Stimulated activated CD8-positive, alpha-beta memory T cell treated with anti-CD3 and anti-CD28 coated beads, Interleukin-7, amount 100 ng/mL, for 24 hours (primary cell): ENCODE results near the gene ECHDC3.

Source experiments
- DNase-seq: peaks from one replicate; pipeline ENCODE4 v3.0.0-alpha.2; 2020; ENCODE audit warnings: low read depth

Gene ECHDC3

DNA sequence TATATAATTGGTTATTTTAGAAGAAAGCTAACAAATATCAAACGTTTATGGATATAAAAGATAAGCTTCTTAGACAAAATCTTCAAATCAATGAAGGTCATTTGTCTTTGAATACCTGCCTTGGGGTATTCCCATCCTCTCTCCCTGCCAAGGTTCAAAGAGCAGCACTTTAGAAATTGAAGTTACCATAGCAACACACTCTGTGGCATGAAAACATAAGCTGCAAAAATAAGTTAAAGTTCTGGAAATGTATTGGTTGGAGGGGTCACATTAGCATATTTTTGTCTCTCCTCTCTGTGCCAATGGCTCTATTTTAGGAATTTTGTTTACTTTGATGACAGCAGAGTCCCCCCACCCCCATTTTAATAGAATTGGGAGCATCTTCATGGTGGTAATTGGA is 12.0 kb downstream of the ECHDC3 start:
- no peak for DNase-seq

DNA sequence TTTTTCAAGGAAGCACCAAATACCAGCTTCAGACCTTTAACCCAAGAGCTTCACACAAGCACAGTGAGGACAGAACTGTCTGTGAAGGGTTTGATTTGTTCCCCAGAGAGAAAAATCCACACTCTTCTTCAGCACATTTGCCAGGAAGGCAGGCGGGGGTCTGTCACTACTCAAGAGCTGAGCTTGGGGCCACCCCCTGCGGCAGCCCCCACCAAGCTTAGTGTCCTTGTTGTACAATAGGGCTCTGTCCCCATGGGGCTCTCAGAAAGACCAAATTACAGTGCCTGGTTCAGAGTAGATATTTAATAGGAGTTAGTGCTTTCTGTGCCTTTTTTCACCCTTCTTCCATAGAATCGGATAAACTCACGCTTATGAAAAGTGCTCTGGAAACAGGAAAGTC is 12.4 kb downstream of the ECHDC3 start:
- no peak for DNase-seq

DNA sequence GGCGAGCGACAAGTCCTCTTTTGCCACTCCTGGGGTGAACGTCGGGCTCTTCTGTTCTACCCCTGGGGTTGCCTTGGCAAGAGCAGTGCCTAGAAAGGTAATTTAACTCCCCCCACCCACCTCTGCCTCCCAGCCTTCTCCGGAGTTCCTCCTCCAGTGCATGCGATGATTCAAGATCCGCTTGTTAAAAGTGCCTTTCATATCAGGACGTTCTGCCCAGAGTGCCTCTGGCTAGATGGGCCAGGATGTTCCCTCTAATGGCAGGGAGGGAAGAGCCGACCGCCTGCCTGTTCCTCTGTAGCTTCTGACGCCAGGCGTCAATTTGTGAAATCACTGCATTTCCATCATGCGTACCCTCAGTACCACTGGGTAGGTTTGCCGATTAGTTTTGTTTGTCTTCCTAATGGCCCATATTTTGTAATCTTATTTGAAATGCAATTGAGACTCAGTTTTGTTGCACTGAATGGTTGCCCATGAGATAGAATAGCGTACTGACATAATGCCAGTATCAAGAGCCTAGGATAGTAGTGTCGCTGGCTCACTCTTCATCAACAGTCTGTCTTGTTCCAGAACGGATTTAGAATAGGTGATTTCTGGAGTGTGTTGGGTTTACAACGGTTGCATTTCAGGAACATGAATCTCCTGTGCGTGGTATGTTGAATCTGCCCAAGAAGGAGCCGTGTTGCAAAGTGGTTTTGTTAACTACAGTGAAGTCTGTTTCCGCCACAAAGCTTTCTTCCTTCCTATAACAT is 13.5 kb downstream of the ECHDC3 start:
- DNase-seq: no peak

DNA sequence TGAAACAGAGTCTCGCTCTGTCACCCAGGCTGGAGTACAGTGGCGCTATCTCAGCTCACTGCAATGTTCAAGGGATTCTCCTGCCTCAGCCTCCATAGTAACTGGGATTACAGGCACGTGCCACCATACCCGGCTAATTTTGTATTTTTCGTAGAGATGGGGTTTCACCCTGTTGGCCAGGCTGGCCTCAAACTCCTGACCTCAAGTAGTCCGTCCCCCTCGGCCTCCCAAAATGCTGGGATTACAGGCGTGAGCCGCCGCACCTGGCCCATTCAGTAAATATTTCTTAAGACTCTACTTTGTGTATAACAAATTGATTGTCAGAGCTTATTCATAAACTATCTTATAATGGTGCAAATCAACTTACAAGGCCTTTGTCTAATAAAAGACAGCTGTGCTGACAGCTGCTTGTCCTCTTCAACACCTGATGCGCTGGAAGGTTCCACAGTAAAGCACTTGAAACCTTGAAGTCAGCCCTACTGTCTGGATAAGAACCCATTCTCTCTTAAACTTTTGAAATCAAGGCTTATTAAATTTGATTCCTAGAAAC is 14.7 kb downstream of the ECHDC3 start:
- no peak for DNase-seq

DNA sequence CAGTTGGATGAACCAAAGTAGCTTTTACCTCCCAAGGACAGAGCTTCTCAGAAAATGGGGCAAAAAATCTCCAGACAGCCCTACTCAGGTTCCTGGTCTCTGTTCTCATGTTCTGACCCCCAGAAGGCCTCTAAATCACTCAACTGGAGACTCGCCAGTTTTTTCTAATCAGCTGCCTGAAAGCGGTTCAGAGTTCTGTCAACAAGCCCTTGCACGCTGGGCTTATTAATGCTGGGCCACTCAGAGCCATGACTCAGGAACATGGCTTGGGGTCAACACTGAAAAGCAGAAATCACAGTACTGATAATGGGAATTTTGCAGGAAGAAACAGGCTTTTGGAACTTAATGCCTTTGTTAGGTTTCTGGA is 15.3 kb downstream of the ECHDC3 start:
- no peak for DNase-seq

DNA sequence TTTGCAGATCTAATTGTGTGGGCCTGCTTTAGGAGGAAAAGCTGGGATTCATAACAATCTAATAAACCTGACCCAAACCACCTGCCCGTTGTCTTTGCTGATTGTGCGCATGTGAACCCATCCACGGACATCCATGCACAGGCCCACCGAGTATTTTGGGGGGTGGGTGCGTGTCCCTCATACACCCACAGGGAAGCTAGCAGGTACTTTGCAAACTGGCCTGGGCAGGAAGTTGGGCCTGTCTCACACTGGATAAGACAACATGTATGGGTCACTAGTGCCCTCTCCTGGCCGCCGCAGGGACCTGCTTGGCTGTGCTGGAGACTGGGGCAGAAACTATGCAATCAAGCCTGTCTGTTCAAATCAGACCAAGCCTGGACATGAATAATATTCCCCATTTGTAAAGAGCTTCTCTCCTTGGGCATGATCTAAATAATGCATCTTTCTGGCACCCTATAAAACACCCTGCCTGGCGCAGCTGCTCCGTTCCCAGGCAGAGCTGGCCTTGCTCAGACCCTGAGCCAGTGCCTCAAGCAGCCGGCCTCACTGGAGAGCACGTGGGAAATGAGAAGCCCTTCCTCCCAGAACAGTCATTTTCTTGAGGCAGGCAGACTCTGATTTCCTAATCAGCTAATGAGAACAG is 15.8 kb downstream of the ECHDC3 start:
- DNase-seq: peak; percentile 73

DNA sequence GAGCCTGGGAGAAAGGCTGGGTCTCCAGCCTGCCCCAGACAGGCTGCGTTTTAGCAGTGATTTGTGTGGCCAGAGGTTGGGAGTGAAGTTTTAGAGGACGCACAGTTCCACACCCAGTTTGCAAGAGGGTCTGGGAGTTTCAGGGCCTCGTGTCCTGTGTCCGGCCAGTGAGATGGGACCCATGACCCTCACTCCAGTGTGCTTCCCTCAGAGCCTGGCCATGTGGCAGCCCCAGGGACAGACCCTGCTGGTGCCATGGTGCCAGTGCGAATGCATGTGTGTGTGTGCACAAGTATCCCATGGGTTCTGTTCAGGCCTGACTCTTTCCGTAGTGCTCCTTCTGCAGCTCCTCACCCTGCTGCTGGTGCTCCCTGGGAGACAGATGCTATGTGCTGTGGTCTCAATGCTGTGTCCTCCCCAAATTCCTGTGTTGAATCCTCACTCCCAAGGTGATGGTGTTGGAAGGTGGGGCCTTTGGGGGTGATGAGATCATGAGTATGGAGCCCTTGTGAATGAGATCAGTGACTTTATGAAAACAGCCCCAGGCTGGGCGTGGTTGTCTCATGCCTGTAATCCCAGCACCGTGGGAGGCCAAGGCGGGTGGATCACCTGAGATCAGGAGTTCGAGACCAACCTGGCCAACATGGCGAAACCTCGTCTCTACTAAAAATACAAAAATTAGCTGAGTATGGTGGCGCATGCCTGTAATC is 16.5 kb downstream of the ECHDC3 start:
- no peak for DNase-seq

DNA sequence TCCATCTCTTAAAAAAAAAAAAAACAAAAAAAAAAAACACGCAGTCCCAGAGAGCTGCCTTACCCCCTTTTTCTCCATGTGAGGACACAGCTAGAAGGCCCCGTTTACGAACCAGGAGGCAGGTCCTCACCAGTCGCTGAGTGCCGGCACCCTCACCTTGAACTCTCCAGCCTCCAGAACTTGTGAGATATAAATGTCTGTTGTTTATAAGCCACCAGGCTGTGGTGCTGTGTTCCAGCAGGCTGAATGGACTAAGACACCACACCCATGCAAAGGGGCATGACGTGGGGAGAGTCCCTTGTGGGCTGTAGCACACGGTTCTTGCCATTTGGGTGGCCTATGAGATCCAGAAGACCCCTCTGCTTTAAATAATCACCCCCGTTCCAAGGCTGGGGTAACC is 17.2 kb downstream of the ECHDC3 start:
- DNase-seq: no peak

DNA sequence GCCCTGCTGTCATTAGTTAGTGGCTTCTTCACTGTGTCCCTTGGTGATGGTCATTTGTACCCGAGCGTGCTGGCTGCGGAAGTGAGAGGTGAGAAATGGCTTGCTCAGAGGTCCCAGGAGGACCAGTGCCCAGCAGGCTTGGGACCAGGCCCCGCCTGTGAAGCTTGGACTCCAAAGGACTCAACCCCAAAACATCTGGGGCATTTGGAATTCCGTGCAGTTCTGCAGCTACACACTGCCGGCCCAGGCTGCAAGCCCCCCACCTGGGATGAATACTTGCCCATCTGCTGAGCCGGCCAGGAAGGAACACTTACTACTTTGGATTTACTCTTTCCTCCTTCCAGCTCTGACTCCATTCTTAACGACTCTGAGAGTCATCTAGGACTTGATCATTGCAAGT is 18.0 kb downstream of the ECHDC3 start:
- no peak for DNase-seq

DNA sequence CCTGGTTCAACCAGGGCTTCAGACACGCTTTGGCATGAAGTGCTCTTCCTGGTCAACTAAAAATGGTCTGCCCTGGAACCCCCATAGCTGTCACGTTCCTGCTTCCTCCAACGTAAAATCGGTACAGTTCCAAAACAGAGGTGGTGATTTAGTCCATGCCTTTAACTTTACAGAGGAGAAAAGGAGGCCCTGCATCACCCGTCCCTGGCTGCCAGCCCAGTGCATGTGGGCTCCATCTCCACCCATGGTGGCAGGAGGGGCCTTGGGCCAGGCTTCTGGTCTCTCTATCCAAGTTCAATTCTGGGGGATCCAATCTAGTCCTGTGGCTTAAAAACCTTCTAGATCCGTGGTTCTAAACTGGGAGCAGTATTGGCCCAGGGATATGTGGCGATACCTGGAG is 18.7 kb downstream of the ECHDC3 start:
- no peak for DNase-seq

DNA sequence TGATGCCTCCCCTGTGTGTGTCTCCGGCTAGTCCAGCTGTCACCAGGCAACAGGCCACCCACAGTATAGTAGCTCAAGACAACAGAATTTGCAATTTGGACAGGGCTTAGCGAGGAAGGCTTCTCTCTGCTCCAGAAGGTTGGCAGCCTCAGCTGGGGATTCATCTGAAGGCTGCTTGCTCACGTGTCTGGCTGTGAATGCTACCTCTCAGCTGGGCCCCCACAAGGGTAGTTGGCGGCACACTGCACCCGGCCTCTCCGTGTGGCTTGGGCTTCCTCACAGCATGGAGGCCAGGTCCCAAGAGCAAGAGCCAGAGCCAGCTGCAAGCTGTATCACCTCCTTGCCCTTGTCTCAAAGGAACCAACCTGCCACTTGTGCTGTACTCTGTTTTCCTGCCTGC is 19.2 kb downstream of the ECHDC3 start:
- no peak for DNase-seq

DNA sequence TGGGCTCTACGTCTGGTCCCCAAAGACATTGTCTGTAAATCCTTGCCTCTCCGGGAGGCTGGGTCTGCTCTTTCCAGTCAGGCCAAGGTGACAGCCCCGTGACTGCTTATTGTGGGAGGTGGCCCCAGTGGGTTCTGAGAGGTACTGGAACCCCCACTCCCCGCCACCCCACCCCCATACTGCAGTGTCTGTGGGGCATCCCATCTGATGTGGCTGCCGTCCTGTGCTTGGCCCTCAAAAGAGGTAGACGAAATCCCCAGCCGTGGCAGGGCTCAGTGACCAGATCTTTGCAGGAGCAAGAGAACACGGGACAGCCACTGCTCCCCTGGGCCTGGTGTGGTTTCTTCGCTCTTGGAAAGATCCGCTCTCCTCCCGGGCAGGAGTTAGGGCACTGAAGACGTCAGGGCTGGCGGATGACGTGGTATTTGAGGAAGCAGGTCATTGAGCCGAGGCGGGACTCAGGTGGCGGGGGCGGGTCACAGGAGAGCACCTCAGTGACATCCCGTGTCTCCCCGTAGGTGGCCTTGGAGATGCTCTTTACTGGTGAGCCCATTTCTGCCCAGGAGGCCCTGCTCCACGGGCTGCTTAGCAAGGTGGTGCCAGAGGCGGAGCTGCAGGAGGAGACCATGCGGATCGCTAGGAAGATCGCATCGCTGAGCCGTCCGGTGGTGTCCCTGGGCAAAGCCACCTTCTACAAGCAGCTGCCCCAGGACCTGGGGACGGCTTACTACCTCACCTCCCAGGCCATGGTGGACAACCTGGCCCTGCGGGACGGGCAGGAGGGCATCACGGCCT is 20.7 kb downstream of the ECHDC3 start:
- no peak for DNase-seq

DNA sequence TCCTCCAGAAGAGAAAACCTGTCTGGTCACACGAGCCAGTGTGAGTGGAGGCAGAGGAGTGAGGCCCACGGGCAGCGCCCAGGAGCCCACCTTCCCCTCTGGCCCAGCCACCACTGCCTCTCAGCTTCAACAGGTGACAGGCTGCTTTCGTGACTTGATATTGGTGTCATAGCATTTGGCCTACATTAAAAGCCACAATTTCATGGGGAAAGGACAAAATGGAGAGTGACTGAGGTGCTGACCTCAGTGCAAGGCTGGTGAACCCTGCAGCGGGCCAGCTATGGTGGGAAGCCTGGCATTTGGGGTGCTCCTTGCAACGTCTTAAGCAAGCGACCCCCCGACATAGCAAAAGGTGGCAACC is 21.3 kb downstream of the ECHDC3 start:
- no peak for DNase-seq

DNA sequence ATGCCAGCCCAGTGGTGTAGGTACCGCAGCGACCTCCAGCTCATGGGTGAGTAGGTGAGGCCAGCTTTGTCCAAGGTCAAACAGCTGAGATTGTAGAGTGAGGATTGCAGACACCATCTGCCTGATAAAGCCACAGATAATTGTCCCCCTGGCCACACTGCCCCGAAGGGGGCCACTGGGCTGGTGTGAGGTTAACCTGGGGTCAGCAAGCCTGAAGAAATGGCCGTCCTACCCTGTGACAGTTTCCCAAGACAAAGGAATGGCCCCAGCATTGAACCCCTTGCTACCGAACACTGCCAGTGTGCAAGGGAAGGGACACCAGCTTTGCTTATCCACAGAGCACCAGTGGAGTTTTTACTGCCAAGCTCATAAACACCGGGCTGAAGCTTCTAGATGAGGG is 23.0 kb downstream of the ECHDC3 start:
- no peak for DNase-seq

DNA sequence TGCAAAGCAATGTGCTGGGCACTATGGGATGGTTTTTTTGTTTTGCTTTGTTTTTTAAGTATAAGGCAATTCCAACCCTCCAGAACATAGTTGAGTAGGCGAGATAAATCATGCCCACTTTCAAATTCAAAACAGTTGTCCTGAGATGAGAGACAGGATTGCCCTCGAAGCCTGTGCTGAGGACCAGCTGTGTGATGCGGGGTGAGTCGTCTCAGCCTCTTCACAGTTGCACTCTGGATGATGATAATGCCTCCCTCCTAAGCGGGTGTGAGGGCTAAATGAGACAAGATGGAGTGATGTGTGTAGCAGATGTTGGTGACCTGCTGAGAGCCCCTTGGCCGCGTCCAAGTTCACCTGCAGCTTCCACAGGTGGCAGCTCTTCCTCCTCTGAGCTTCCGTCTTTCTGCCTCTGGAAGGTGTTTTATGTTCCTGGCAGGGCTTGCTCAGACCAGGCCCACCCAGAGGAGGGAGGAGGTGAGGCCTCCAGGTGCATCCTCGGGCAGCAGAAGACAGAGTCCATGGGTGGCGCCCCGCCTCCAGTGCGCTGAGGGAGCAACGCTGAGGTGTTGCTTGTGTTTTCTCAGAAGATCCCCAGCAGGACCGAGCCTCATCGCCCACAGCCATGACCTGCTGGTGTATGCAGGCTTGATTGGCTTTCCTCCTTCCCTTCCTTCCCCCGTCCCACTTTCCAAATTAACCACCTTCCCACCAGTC is 30.6 kb downstream of the ECHDC3 start:
- no peak for DNase-seq

DNA sequence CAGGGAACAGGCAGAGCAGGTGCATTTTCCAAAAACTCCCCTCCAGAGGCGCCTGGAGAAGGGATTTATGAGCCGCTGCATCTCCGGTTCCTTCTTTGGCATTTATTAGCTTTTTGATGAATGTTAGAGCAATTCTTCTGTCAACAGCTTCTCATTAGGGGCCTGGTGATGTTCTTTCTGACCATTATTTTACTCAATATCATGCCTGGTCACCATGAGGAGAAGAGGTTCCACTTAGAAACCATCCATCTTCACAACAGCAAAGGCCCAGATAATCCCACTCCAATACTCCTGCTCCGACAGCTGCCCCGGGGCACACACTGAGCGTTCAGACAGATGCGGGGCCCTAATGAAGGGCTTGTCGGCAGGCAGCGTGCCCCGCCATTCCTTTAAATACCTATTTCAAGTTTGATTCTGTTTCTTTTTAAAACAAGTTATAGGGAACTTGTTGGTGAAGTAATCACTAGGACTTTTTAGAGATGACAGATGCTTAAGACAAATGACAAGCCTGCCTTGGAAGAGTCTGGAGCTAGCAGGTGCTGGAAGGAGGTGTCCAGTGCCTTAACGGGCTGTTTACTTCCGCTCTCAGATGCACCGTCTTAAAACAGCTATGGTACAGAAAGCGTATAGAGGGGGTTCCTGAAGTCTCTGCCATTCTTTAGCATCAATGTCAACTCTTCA is 31.7 kb downstream of the ECHDC3 start:
- no peak for DNase-seq

DNA sequence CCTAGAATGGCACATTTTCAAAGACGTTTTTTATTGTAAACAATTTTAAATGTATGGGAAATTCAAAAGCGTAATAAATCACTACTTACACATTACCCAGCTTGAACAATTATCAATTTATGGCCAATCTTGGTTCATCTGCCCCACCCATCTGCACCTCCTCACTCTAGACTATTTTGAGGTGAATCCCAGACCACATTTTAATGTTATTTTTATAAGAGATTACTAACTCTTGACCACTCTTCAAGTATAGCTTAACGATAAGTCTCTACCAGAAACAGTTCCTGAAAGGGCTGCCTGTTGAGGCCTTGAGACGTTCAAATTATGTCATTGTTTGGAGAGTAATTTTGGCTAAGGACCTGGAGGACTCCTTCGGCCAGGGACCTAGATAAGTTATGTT is 33.2 kb downstream of the ECHDC3 start:
- no peak for DNase-seq

DNA sequence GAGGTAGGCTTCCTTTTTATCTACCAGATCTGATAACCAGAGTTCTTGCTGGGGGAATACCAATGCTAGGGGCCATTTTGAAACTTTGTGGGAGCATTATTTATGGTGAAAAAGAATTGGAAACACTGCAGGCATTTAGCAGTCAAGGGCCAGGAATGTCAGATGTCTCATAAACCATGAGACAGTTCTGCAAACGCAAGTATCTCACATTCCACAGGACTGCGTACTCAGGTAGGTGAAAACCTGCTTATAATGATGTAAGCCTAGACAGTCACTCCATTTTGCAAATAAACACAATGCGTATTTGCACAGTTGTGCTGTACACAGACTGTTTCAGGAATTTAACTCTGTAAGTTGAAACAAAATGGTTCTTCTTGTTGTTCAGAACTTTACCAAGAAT is 33.9 kb downstream of the ECHDC3 start:
- no peak for DNase-seq

DNA sequence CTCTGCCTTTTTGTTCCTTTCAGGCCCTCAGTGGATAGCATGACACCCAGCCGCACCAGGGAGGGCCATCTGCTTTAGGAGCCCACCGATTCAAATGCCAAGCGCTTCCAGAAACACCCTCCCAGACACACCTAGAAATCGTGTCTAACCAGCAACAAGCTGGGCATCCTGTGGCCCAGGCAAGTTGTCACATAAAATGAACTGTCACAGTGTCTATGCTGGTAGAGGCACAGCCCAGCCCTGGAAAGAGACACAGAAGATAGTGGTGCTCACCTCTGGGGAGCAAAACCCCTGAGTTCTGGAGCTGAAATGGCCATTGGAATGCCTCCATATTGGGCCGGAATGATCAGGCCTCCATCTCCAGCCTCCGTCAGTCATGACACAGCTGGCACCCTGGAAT is 38.9 kb downstream of the ECHDC3 start:
- DNase-seq: no peak

DNA sequence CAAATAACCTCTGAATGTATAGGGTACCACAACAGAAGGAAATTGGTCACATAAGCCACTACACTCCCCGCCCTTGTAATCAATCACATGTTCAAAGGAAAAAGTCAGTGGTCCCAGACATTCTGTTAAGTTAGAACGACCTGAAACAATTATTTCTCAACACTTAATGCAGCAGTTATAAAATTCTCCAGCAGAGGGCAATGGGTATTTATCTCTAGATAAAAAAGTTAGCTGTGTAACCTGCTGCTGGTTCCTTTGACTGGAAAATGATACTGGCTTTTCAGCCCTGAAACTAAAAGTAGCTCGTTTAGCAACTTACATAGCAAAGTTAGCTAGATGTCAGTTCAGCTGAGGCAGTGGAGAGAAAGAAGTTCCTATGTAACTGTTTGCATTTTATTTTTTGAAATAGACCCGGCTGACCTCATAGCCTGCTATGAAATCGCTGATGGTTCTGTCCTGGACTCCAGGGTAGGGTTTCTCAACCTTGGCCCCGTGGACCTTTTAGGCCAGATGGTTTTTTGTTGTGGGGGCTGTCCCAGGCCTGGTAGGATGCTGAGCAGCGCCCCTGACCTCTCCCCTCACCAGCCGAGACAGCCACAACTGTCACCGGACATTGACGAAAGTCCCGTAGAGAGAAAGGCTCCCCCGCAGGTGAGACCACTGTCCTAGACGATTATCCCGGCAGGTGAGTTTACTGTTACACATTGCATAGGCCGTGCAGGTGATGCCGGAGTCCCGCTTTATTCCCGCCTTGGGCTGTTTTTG is 40.8 kb downstream of the ECHDC3 start:
- no peak for DNase-seq

DNA sequence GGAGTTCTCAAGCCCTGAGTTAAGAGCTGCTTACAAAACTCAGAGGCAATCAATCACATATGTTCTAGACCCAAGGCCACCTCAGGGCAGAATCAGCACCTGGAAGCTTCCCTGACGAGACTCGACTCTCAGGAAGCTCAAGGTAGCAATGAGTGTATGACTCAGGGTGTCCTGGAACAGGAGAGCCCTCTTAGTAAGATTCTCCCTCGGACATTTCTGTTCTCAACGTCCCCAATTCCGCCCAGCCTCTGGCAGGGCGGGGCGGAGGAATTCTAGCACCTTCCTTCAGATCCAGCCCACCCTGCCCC is 41.3 kb downstream of the ECHDC3 start:
- no peak for DNase-seq
